NCI-H748 (cell line): Measurements from ENCODE around the gene TAF15.

Source experiments
- DNase-seq: peaks from one replicate; lab custom pipeline; 2025; ENCODE audit not compliant: unreplicated experiment; lab: John Stamatoyannopoulos, UW

The TAF15 gene

DNA sequence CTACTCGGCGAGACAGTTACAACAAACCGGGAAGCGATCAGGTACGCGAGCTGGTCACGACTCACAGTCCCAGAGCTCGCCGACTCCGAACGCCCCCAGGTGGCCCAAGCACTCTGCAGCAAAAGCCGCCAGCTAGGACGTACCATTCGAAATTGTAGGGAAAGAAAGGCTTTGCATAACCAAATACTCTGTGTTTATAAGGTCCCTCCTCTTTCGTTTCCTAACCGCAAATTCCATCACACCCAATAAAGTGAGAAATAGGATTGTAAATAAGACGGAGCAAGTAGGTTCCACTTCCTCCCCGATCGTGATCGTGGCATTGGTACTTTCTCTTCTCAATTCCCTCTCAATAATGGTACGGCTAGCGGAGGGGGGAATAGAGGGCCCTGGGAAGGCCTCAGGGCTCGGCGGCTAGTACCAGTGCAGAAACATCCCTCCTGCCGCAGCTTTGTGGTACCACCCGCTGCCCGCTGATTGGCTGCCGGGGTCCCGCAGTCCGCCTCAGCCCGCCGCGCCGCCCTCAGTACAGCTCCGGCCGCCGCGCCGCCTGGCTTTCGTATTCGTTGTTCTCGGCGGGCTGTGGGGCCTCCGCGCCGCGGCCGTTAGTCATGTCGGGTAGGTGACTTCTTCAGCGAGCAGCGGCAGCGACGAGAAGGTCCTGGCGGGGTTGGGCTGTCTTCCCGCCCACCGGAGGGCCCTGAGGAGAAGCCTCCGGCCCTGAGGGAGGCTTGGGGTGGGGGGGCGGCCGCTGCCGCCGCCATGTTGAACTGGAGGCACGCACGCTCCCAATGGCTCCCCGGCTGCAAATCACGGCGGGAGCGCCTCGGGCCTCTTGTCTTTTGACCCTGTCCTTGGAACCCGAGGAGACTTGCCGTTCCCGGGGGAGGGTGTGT, at the start of gene TAF15:
TAF15 (plus strand) TSS at position 523 of the 893 bp plus-strand sequence; CDS start at position 609, 86 bp downstream.
- peak; percentile 98 for DNase-seq

DNA sequence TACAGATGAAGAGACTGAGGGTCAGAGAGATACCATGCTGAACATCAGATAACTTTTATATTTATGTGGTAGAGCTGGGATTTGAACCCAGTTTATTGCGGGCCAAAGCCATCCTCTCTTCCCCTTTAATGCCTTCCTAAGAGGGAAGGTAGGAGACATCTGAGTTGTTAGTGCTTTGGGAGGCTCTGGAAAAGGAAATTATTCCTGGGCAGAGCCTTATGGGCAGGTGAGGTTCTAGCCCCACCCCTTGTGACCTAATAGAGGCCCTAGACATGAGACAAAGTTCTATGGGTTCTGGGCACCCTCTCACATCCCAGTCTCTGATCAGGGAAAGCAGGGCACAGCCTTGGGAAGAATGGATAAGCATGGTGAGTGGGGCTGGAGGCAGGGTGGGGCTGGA, 48.7 kb upstream of the TAF15 start, which contains the start of gene C17orf50:
C17orf50 (plus strand) TSS at position 301 of the 400 bp plus-strand sequence; CDS start at position 356, 55 bp downstream.
- DNase-seq, result no peak

DNA sequence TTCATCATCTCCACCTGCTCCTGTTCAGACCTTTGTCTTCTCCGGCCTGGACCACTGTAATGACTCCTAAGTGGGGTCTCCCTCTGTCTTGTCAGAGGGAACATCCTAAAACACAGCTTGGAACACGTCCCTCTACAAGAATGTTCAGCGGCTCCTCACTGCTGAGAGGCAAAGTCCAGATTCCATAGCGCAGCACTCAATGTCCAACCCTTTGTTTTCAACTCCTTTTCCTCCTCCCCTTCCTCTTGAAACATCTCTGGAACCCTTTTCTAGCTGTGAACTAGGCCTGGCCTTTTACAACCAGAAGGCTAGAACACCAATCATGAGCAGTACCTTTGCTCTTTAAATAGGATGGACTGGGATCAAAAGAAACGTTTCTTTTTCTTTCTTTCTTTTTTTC, 47.7 kb upstream of the TAF15 start:
- DNase-seq, result no peak

DNA sequence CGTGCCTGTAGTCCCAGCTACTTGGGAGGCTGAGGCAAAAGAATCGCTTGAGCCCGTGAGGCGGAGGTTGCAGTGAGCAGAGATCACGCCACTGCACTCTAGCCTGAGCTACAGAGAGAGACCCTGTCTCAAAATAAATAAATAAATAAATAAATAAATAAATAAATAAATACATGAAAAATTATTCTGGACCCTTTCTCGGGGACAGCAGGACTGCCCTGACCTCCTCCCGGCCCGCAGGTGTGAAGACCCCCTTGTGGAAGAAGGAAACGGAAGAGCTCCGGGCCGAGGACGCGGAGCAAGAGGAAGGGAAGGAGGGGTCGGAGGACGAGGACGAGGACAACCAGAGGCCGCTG, 45.5 kb upstream of the TAF15 start:
- DNase-seq, result no peak

DNA sequence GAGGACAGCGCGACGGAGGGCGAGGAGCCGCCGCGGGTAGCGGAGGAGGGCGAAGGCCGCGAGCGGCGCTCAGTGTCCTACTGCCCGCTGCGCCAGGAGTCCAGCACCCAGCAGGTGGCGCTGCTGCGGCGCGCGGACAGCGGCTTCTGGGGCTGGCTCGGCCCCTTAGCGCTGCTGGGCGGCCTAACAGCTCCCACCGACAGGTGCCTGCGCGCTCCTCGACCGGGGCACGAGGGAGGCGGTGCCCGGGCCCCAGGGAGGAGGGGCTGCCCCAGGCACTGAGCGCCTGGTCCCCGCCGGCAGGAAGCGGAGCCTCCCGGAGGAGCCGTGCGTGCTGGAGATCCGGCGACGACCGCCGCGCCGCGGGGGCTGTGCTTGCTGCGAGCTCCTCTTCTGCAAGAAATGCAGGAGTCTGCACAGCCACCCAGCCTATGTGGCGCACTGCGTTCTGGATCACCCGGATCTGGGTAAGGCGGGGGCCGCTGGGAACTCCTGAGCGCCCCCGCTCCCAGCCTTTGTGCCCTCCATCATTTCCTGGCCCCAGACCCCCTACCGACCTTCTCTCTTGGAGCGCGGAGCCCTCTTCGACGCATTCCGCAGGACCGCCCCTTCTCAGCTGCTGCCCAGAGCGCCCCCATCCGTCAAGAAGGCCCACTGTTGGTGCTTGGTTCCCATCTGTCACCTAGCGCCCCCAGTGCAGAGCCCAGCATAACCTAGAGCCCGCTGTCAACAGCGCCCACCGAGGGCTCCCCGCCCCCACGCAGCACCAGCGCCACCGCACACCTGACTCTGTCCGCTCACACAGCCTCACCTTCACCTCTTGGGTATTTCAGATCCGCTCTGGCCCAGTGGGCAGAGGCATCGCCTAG, 44.9 kb upstream of the TAF15 start:
- peak; percentile 94 for DNase-seq

DNA sequence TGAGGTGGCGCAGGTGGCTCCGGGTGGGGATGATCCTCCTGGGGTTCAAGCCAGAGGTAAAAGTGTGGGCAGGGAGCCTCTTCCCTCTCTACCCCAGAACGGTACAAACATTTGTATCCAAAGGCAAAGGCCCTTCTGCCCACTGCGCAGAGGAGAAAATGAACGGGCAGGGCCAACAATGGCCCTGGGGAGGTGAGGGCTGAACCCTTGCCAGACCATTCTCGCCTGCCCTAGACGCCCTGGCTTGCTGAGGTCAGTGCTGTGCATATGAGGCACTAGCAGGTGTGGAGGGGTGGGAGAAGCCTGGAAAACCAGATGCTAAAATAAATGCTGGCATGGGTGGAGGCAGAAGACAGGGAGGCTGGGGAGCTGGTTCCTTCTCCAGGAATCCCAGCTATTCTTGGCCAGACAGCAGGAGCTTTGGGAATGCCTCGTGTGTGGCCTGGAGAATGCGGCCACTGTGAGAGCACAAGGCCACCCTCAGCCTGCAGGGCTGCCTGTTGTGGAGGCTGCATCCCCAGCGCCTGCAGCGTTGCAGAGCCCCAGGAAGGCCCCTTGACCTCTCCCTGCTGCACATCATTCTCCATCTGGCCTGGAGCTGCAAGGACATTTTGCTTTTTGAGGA, 44.1 kb upstream of the TAF15 start:
- no peak for DNase-seq

DNA sequence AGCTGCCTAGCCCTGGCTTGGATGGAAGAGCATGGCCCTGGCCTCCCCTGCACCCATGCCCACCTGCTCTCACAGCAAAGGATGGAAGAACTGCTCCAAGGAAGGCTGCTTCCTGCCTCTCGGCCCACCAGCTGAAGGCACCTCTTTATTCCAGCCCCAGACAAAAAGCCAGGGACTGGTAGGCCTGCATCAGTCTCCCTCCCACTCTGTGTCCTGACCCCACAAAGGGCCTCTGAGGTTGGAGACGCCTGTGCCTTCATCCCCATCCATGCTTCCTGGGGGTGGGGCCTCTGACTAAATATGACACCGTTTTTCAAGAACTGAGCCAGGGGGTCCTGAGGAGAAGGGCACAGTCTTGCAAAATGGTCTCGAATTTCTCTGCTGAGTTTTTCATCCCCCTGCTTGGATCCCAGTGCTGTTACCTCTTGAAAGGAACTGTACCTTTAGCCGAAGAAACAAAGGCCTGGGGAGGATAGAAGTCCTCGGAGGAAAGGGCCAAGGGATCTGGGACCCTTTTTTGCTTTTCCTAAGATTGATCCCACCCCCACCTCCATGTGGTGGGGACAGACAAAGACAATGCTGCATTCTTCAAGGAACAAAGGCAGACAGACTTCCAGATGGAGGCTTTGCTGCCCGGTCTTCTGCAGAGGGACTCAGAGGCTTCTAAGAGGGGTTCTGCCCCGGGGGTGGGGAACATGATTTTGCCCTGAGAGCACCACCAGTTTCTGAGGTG, 43.4 kb upstream of the TAF15 start:
- DNase-seq, result no peak

DNA sequence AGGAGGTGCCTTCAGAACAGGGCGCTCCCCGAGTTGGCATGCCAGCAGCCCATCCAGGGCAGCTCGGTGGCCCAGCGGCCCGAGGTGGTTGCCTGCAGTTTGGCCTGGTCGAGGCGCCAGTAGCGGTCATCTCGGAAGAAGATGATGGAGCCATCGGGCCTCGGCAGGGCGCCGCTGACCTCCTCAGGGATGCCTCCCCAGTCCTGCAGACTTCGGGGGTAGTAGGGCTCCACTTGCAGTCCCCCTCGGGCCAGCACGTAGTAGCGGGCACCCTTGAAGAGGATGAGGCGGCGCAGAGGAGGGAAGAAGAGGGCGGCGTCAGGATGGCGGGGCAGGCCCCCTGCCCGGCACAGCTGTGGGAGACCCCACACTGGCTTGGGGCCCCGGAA, 42.8 kb upstream of the TAF15 start:
- DNase-seq, result no peak

DNA sequence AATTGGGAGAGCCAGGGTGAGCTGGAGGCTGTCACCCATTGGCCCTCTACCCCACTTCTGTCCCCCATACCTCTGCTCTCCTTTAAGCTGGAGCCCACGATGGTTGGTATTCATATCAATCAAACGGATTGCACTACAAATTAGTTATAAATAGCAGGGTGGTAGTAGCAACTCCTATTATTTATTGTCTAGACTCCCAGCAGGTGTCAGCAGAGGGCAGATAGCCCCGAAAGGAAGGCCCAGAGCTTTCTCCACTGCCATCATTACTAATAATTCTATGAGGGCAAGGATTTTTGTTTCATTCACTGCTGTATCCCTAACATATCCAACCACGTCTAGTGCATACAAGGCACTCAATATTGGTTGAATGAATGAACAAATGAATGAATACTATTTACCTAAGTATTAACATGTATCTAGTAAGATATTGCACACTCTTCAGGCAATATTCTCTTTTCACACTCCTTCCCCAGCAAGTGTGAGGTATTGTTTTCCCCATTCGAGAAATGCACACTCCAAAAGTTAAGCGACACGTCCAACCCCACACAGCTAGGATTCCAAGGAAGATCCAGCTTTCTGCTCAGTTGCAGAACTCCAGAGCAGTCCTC, 42.3 kb upstream of the TAF15 start:
- DNase-seq, result peak; percentile 17

DNA sequence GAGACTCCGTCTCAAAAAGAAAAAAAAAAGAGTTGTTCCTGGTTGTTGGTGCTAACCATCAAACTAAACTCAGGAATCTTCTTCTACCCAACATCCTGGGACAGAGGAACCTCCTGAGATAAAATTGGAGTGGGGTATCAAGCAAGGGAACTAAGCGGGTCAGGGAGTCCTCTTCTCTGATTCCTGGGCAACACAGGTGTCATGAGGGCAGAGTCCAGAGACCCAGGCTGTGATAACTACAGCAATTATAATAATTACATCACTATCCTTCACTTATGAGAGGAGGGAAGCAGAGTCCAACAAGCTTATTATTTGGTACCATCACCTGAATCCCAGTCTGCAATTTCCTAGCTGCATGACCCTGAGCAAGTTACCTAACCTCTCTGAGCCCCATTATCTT, 40.5 kb upstream of the TAF15 start:
- DNase-seq, result no peak

DNA sequence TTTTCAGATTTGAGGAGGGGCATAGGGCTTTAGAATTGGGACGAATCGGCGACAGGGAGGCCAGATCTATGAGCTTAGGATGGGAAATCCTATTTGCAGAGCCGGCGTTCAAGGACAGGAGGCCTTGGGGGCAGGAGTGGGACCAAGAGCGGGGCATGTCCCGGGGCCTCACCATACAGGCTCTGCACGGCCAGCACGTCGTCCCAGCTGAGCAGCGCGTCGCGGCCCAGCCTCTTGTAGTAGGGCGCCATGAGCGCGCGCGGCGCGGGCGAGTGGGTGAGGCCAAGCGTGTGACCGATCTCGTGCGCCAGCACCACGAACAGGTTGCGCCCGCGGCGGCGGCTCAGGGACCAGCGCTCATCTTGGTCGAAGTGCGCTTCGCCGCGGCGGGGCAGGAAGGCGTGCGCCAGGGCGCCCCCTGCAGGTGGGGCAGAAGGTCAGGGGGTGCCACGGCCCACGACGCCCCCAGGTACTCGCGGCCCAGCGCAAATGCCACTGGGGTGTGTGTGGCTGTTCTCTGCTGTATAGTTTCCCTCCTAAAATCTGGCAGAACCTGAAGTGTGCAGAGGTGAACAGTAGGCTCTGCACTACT, 39.3 kb upstream of the TAF15 start:
- no peak for DNase-seq

DNA sequence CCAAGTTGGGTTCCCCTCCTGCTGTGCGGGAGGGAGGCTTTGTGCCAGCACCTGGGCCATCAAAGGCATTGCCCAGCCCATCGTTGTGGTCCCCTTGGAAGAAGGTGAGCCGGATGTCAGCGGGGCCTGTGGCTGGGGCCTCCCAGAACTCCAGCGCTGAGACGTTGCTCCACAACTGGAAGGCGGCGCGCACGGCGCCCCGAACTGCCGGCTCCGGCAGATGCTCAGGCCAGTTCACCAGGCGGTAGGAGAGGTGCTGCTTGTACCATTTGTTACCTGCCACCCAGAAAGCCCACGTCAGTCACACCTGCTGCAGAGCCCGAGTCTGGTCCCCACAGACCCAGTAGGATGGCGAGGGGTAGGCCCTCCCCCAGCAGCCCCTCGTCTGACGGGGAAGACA, 36.2 kb upstream of the TAF15 start:
- no peak for DNase-seq

DNA sequence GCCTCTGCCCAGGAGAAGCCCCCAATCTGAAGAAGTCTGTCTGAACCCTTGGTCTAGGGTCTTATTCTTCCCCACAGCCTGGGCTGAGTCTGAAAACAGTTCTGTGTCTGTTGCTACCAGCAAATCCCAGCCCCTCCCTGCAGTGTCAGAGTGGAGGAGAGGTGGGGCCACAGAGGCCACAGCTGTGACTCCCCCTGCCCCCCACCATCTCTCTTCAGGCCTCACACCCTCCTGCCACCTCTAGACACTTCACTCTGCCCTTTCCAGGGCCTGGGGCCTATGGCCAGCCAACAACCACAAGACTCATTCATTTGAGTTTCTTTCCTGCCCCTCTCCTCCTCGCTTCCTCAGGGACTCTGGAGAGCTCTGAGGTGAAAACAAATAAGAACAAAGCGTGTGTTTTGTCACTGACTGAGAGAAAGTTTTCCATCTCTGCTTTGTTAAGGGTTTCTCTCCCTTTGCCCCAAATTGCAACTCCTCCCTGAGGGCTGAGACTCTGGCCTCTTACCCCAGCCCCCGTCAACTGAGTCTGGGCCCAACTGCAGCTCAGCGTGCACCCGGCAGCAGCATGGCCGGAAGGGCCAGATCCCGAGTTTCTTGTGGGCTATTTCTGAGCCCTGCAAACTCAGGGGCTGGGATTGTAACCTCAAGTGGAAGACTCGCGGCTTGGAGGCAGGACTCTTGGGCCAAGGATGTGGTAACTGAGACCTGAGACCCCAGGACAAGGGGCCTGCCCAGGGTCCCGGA, 35.4 kb upstream of the TAF15 start:
- DNase-seq, result no peak

DNA sequence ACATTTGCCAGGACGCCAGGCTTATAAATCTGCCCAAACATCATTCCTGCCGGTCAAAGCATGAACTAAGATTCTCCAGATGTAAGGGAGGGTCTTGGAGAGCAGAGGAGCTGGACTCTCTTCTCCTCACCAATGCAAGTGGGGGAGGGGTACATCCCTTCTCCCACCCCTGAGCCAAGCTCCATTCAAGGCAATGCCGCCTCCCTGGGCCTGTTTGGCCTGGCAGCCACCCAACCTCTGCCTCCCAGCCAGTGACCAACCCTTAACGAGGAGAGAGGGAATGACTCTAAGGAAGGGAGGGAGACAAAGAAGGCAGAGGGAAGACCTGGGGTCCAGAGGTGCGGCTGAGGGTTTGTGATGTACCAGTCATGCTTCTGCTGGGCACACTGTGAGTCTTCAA, 34.8 kb upstream of the TAF15 start:
- no peak for DNase-seq

DNA sequence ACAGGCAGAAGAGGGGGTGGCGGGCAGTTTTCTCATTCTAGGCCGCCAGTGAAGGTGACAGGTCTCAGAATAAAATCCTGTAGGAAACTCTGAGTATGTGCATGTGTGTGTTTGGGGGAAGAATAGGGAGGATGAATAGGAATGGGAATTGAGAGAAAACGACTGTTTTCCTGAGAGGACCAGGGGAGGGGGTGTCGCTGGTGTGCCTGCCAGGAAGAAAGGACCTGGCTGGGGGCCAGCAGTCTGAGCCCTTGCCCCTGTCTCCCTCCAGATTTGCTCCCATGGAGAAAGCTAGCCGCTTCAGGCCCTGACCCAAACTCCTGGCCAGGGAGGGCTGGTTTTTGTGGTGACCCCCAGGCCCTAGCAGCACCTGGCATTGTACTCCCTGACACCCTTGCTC, 34.2 kb upstream of the TAF15 start:
- no peak for DNase-seq

DNA sequence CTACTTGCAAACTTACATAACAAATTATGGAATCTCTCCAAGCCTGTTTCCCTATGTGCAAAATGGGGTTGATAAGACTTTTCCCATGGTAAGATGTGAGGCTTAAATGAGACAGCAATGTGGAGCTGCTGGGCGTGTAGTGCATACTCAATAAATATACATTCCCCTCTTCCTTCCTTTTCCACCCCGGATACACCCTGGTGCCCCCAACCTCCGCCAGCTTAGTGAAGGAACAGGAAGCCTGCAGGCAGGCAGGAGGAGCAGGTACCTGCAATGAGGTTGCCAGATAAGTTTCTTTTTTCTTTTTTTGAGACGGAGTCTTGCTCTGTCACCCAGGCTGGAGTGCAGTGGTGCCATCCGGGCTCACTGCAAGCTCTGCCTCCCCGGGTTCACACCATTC, 33.7 kb upstream of the TAF15 start:
- no peak for DNase-seq

DNA sequence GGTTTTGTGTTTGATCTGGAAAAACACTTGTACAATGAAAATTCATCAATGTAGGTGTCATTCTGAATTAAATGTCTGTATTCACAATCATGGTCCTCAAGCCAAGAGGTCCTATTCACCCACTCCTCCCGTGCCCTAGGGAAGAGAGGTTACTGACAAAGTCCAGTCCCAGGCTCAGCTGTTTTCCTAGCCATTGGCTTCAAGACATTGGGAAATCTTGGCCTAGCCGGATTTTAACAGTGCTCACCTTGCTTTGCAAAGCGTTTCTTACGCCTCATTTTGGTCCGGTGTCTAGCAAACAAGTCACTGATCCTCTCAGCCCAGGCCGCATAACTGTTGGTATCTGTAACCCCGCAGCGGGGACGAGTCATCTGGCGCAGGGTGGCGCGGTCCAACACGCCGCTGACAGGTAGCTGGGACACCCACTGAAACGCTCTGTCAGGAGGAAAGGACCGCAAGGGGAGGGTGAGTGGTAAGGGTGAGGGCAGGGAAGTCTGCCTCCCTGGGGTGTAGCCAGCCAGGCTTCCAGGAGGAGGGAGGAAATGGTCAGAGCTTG, 30.6 kb upstream of the TAF15 start:
- no peak for DNase-seq

DNA sequence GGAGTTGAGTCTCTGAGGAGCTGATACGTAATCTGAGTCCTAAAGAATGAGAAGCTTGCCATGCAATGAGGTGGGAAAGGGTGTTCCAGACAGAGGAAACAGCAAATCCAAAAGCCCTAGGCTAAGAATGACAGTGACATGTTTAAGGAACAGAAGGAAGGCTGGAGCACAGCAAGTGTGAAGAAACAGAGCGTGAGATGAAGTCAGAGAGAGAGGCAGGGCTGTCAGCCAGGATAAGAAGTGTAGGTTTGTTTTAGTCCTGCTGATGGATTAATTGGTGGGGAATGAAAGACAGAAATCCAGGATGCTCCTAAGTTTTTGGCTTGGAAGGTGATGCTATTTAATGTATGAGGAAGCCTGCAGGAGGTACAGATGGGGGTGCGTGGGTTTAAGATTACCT, 28.3 kb upstream of the TAF15 start:
- DNase-seq, result no peak

DNA sequence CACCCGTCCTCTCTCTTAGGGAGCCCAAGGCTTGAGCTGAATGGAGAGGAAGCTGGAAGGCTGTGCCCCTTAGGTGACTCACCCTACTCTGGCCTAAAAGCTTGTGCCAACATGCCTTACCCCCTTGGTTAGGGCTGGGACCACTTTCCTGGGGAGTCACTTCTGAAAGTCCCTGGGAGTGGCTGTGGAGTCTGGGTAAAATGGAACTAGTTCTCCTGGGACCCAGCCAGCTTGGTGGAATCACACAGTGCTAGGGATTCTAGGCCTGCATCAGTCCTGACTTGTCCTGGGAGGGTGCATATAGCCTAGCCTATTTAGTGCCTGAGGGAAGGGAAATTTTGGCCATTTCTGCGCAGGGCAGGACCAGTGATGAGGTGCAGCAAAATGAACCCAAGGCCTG, 24.4 kb upstream of the TAF15 start:
- no peak for DNase-seq
